GM18507 (cell line): ENCODE data around the gene POU3F2.

ENCODE experiments used
- DNase-seq: peaks from one replicate; pipeline ENCODE4 v3.0.0; 2011; ENCODE audit warnings: low read depth; ENCODE audit not compliant: insufficient read length; ENCODE audit errors: extremely low spot score
- FAIRE-seq: peaks from 2 replicates; lab custom pipeline; 2011; peaks lifted over from hg19 to GRCh38; lab: Jason Lieb, UNC

The POU3F2 gene

GRCh38 chr6:98834060-98835031 lies at the start of gene POU3F2:
Gene POU3F2 (plus strand): TSS chr6:98834574. CDS start chr6:98834874, 300 bp downstream.
- DNase-seq (peak; percentile 46), FAIRE-seq (no peak)

- no peak for FAIRE-seq
- no peak for DNase-seq
Measured at GRCh38 chr6:98787435-98787834, 46.9 kb upstream of the POU3F2 start.

- DNase-seq (no peak), FAIRE-seq (no peak)
Measured at GRCh38 chr6:98787961-98788360, 46.4 kb upstream of the POU3F2 start.

- FAIRE-seq (no peak), DNase-seq (no peak)
Measured at GRCh38 chr6:98794307-98794842, 40.0 kb upstream of the POU3F2 start.

GRCh38 chr6:98797217-98797994 lies 37.0 kb upstream of the POU3F2 start:
- FAIRE-seq (no peak), DNase-seq (no peak)

- FAIRE-seq (no peak), DNase-seq (no peak)
Measured at GRCh38 chr6:98800866-98801265, 33.5 kb upstream of the POU3F2 start.

GRCh38 chr6:98808541-98809210 lies 25.7 kb upstream of the POU3F2 start:
- DNase-seq (no peak), FAIRE-seq (no peak)

- FAIRE-seq (no peak), DNase-seq (no peak)
Measured at GRCh38 chr6:98812220-98812619, 22.2 kb upstream of the POU3F2 start.

GRCh38 chr6:98816799-98817198 lies 17.6 kb upstream of the POU3F2 start:
- no peak for DNase-seq
- FAIRE-seq = no peak

- no peak for FAIRE-seq
Measured at GRCh38 chr6:98821756-98822405, 12.5 kb upstream of the POU3F2 start.

GRCh38 chr6:98823428-98824161 lies 10.8 kb upstream of the POU3F2 start:
- DNase-seq (no peak), FAIRE-seq (no peak)

More at GRCh38 chr6:98821756-98822405, 12.5 kb upstream of the POU3F2 start:
- no peak for DNase-seq

GRCh38 chr6:98824162-98824901 lies 10.0 kb upstream of the POU3F2 start:
- no peak for DNase-seq
- no peak for FAIRE-seq

GRCh38 chr6:98824902-98825599 lies 9.3 kb upstream of the POU3F2 start:
- DNase-seq (no peak), FAIRE-seq (no peak)

GRCh38 chr6:98825600-98826230 lies 8.7 kb upstream of the POU3F2 start:
- no peak for FAIRE-seq
- DNase-seq = no peak

GRCh38 chr6:98827295-98828159 lies 6.8 kb upstream of the POU3F2 start:
- FAIRE-seq (no peak), DNase-seq (no peak)

GRCh38 chr6:98828211-98828788 lies 6.1 kb upstream of the POU3F2 start:
- DNase-seq (no peak), FAIRE-seq (no peak)
